SU-DHL-6 (cell line): ENCODE results near the gene HAAO.

Experiments
- H2AFZ ChIP-seq: fragments of 200-600 bp; sonication (generic); 2 replicates; pipeline ENCODE4 v1.6.1; 2014; ENCODE audit warnings: low read depth, mild to moderate bottlenecking, moderate library complexity, mixed read lengths, antibody characterized with exemption, low read length; ENCODE audit not compliant: severe bottlenecking
- H3F3A ChIP-seq: fragments of 200-600 bp; shearing (Covaris generic); 2 replicates; pipeline ENCODE4 v1.6.0; 2016; ENCODE audit warnings: antibody characterized with exemption, mild to moderate bottlenecking; ENCODE audit not compliant: insufficient read depth
- H3K27ac ChIP-seq: fragments of 200-600 bp; sonication (generic); 2 replicates; pipeline ENCODE4 v1.5.1; 2016; ENCODE audit warnings: low read depth, mild to moderate bottlenecking, low read length, moderate library complexity, mixed read lengths
- H3K27me3 ChIP-seq: fragments of 200-600 bp; sonication (generic), shearing (Covaris generic); 2 replicates; pipeline ENCODE4 v1.6.0; 2014; ENCODE audit warnings: mild to moderate bottlenecking, low read length
- H3K36me3 ChIP-seq: fragments of 200-600 bp; sonication (generic); 2 replicates; pipeline ENCODE4 v1.6.1; 2014; ENCODE audit warnings: mild to moderate bottlenecking, low read length, mixed read lengths
- H3K4me2 ChIP-seq: fragments of 300-600, 200-600 bp; shearing (Covaris generic), sonication (generic); 2 replicates; pipeline ENCODE4 v1.6.0; 2014; ENCODE audit warnings: low read length, low read depth, mild to moderate bottlenecking; ENCODE audit not compliant: poor library complexity, severe bottlenecking
- H3K4me3 ChIP-seq: fragments of 200-600 bp; sonication (generic); 2 replicates; pipeline ENCODE4 v1.5.1; 2014; ENCODE audit warnings: antibody characterized with exemption, low read length, mild to moderate bottlenecking, mixed read lengths; ENCODE audit not compliant: insufficient read depth, poor library complexity, severe bottlenecking
- H3K79me2 ChIP-seq: fragments of 200-600 bp; sonication (generic); 2 replicates; pipeline ENCODE4 v1.6.1; 2014; ENCODE audit warnings: mild to moderate bottlenecking, low read length, moderate library complexity; ENCODE audit not compliant: insufficient read depth
- H3K9ac ChIP-seq: fragments of 200-600 bp; sonication (generic); 2 replicates; pipeline ENCODE4 v1.7.0; 2014; ENCODE audit warnings: mild to moderate bottlenecking, low read length
- H3K9me2 ChIP-seq: fragments of 200-600 bp; sonication (generic); replicated peaks from 2 replicates; pipeline ENCODE4 v1.6.1; 2014; ENCODE audit warnings: low read length; ENCODE audit not compliant: insufficient read depth
- H3K9me3 ChIP-seq: fragments of 200-600 bp; sonication (generic); 2 replicates; pipeline ENCODE4 v1.6.1; 2014; ENCODE audit warnings: low read length, mixed read lengths; ENCODE audit not compliant: insufficient read depth
- H4K20me1 ChIP-seq: fragments of 200-600 bp; sonication (generic); 2 replicates; pipeline ENCODE4 v1.6.1; 2014; ENCODE audit warnings: low read depth, mild to moderate bottlenecking, antibody characterized with exemption, low read length, moderate library complexity, mixed read lengths
- CTCF ChIP-seq: fragments of 200-600 bp; sonication (generic); IDR thresholded peaks from one replicate; pipeline ENCODE4 v1.5.1; 2017; ENCODE audit warnings: antibody characterized with exemption, mild to moderate bottlenecking, low read length, moderate library complexity; ENCODE audit not compliant: insufficient read depth, poor library complexity, severe bottlenecking
- EZH2phosphoT487 ChIP-seq: fragments of 200-600 bp; sonication (generic), shearing (Covaris generic); conservative IDR thresholded peaks from 2 replicates; pipeline ENCODE4 v1.6.1; 2018; ENCODE audit warnings: mild to moderate bottlenecking, antibody characterized with exemption, low read length, moderate library complexity, mixed read lengths

Gene HAAO

GRCh38 chr2:42792087-42792582 lies 248 bp downstream of the HAAO start:
- no peaks in the 10 kb centered on the region for H3K79me2 ChIP-seq
- H3K4me2 ChIP-seq, result no peak overlapping the region
- no peaks in the 10 kb centered on the region for H3K27me3 ChIP-seq
- H3K9me3 ChIP-seq, result no peaks in the 10 kb centered on the region
- TF ChIP-seq CTCF (no peak), EZH2phosphoT487 (no peak)
- no peak overlapping the region for H2AFZ ChIP-seq
- no peaks in the 10 kb centered on the region for H3F3A ChIP-seq
- H3K36me3 ChIP-seq, result no peaks in the 10 kb centered on the region
- no peaks in the 10 kb centered on the region for H3K9me2 ChIP-seq
- no peak overlapping the region for H3K27ac ChIP-seq
- no peak overlapping the region for H3K4me3 ChIP-seq
- H3K9ac ChIP-seq, result no peak overlapping the region
- H4K20me1 ChIP-seq, result no peaks in the 10 kb centered on the region

- Histone ChIP-seq H3K4me2 (no peak overlapping the region), H3K79me2 (no peaks in the 10 kb centered on the region), H3K27me3 (no peaks in the 10 kb centered on the region), H4K20me1 (no peaks in the 10 kb centered on the region), H3K9me2 (no peaks in the 10 kb centered on the region), H3F3A (no peaks in the 10 kb centered on the region), H3K9me3 (no peaks in the 10 kb centered on the region), H3K36me3 (no peaks in the 10 kb centered on the region), H3K4me3 (no peak overlapping the region), H3K27ac (no peak overlapping the region), H2AFZ (no peak overlapping the region), H3K9ac (no peak overlapping the region)
- TF ChIP-seq EZH2phosphoT487, result no peak
- no peak for TF ChIP-seq CTCF
These were observed 777 bp downstream of the HAAO start for GRCh38 chr2:42791606-42792005.

- no peaks in the 10 kb centered on the region for H3K9me3 ChIP-seq
- H3K9ac ChIP-seq, result no peak overlapping the region
- no peak overlapping the region for H2AFZ ChIP-seq
- H3K27ac ChIP-seq, result no peak overlapping the region
- H3K4me2 ChIP-seq, result no peak overlapping the region
- H3K27me3 ChIP-seq, result no peaks in the 10 kb centered on the region
- no peaks in the 10 kb centered on the region for H3F3A ChIP-seq
- no peak overlapping the region for H3K4me3 ChIP-seq
- no peaks in the 10 kb centered on the region for H4K20me1 ChIP-seq
- no peaks in the 10 kb centered on the region for H3K9me2 ChIP-seq
- TF ChIP-seq EZH2phosphoT487, result no peak
- no peak for TF ChIP-seq CTCF
- H3K36me3 ChIP-seq, result no peaks in the 10 kb centered on the region
- H3K79me2 ChIP-seq, result no peaks in the 10 kb centered on the region
These were observed 2.6 kb downstream of the HAAO start for GRCh38 chr2:42789751-42790150.

GRCh38 chr2:42788882-42789281 lies 3.5 kb downstream of the HAAO start:
- H3F3A ChIP-seq, result no peaks in the 10 kb centered on the region
- no peak overlapping the region for H3K9ac ChIP-seq
- no peak overlapping the region for H3K4me2 ChIP-seq
- H3K36me3 ChIP-seq, result no peaks in the 10 kb centered on the region
- no peak overlapping the region for H3K27ac ChIP-seq
- no peaks in the 10 kb centered on the region for H3K9me2 ChIP-seq
- H2AFZ ChIP-seq, result no peak overlapping the region
- no peaks in the 10 kb centered on the region for H3K9me3 ChIP-seq
- no peaks in the 10 kb centered on the region for H3K27me3 ChIP-seq
- no peaks in the 10 kb centered on the region for H3K79me2 ChIP-seq
- no peaks in the 10 kb centered on the region for H4K20me1 ChIP-seq
- TF ChIP-seq CTCF (no peak), EZH2phosphoT487 (no peak)
- no peak overlapping the region for H3K4me3 ChIP-seq
